Neural progenitor cell (in vitro differentiated cells): ENCODE measurements around the gene OR2AT4. TPM values are rescaled to one million over a fixed set of nuclear protein-coding genes. Genes with fewer than 3 reads are reported as not detected.
A peak's percentile ranks its signal among the peaks of the same experiment; 100 is the strongest.

Experiments used
- DNase-seq: peaks from one replicate; pipeline ENCODE4 v3.0.0-alpha.2; 2016; ENCODE audit warnings: low spot score
- H2AFZ ChIP-seq: fragments of 200-600 bp; sonication (generic); replicated peaks from 2 replicates; pipeline ENCODE4 v1.6.1; 2016; ENCODE audit warnings: antibody characterized with exemption
- H3F3A ChIP-seq: fragments of 200-600 bp; sonication (generic); 2 replicates; pipeline ENCODE4 v1.6.1; 2016; ENCODE audit warnings: antibody characterized with exemption, low read depth
- H3K27ac ChIP-seq: fragments of 200-600 bp; sonication (generic); 2 replicates; pipeline ENCODE4 v1.5.1; 2016; ENCODE audit warnings: mild to moderate bottlenecking
- H3K27me3 ChIP-seq: fragments of 200-600 bp; sonication (generic); 2 replicates; pipeline ENCODE4 v1.6.1; 2016; ENCODE audit warnings: mild to moderate bottlenecking, moderate library complexity
- H3K36me3 ChIP-seq: fragments of 200-600 bp; sonication (generic); 2 replicates; pipeline ENCODE4 v1.5.1; 2016
- H3K4me1 ChIP-seq: fragments of 200-600 bp; sonication (generic); 2 replicates; pipeline ENCODE4 v1.6.1; 2016; ENCODE audit warnings: mixed run types
- H3K4me2 ChIP-seq: fragments of 200-600 bp; sonication (generic); 2 replicates; pipeline ENCODE4 v1.6.1; 2016
- H3K4me3 ChIP-seq: fragments of 200-600 bp; sonication (generic); 2 replicates; pipeline ENCODE4 v1.5.1; 2016
- H3K79me2 ChIP-seq: fragments of 200-600 bp; sonication (generic); 2 replicates; pipeline ENCODE4 v1.6.1; 2016; ENCODE audit warnings: low read depth
- H3K9ac ChIP-seq: fragments of 200-600 bp; sonication (generic); 2 replicates; pipeline ENCODE4 v1.6.1; 2016
- H3K9me3 ChIP-seq: fragments of 200-600 bp; sonication (generic); 2 replicates; pipeline ENCODE4 v1.5.1; 2016; ENCODE audit warnings: low read depth
- H4K20me1 ChIP-seq: fragments of 200-600 bp; sonication (generic); 2 replicates; pipeline ENCODE4 v1.6.1; 2016; ENCODE audit warnings: low read depth
- H3K27ac Mint-ChIP-seq: 3 replicates; pipeline ENCODE4 v1.8.0; 2021; ENCODE audit warnings: mixed read lengths
- H3K27me3 Mint-ChIP-seq: 2 replicates; pipeline ENCODE4 v1.8.0; 2022; ENCODE audit warnings: low read depth, mild to moderate bottlenecking, inconsistent platforms, moderate library complexity, mixed read lengths; ENCODE audit not compliant: insufficient read depth
- H3K36me3 Mint-ChIP-seq: 3 replicates; pipeline ENCODE4 v1.8.0; 2021; ENCODE audit warnings: mixed read lengths
- H3K4me1 Mint-ChIP-seq: 3 replicates; pipeline ENCODE4 v1.8.0; 2021; ENCODE audit warnings: mixed read lengths
- H3K4me3 Mint-ChIP-seq: 3 replicates; pipeline ENCODE4 v1.8.0; 2021; ENCODE audit warnings: mild to moderate bottlenecking, moderate library complexity, mixed read lengths
- H3K9me3 Mint-ChIP-seq: 3 replicates; pipeline ENCODE4 v1.8.0; 2020; ENCODE audit warnings: mixed read lengths
- EZH2 ChIP-seq: fragments of 200-600 bp; sonication (generic); IDR thresholded peaks from 2 replicates; pipeline ENCODE4 v1.6.1; 2017; ENCODE audit warnings: antibody characterized with exemption, mild to moderate bottlenecking, moderate library complexity
- EZH2phosphoT487 ChIP-seq: fragments of 200-600 bp; sonication (generic); IDR thresholded peaks from 2 replicates; pipeline ENCODE4 v1.6.1; 2017; ENCODE audit warnings: antibody characterized with exemption
- total RNA-seq: library from RNA; depleted of rRNA; stranded (reverse); fragments of >200 nt; gene quantifications from 2 replicates; pipeline ENCODE4 v1.2.3, GENCODE V29; 2015; ENCODE audit warnings: low replicate concordance
- TF ChIP-seq, protein P1 (sequence below): fragments of 200-600 bp; sonication (generic); IDR thresholded peaks from 2 replicates; pipeline ENCODE4 v1.5.1; 2017; ENCODE audit warnings: antibody characterized with exemption, mild to moderate bottlenecking

The OR2AT4 gene
- total RNA-seq, 1 donor from 2014 or later = 0.22 TPM

DNA sequence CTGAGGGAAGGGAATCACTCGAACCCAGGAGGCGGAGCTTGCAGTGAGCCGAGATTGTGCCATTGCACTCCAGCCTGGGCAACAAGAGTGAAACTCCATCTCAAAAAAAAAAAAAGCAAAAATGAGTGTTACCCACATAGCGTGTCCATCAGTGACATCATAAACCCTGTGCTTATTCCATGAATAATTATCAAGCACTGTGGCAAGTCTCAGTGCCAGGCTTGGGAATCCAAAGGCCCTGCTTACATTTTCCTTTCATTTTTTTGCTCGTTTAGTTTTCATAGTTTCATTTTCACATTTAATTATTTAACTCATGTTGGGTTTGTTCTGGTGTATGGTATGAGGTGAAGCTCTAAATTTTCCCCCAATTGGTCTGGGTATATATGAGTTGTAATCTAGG, 61.4 kb downstream of the OR2AT4 start:
- Mint-ChIP-seq H3K9me3 (no peaks in the 10 kb centered on the region), H3K36me3 (no peaks in the 10 kb centered on the region), H3K4me1 (peaks cover 8% of the 10 kb centered on the region), H3K27me3 (peaks cover 7% of the 10 kb centered on the region), H3K27ac (no peak overlapping the region), H3K4me3 (no peak overlapping the region)
- Histone ChIP-seq H3K4me2 (no peak overlapping the region), H3K9ac (no peak overlapping the region), H3K36me3 (no peaks in the 10 kb centered on the region), H3K27ac (no peak overlapping the region), H3K27me3 (no peaks in the 10 kb centered on the region), H3K9me3 (no peaks in the 10 kb centered on the region), H3K4me3 (no peak overlapping the region), H4K20me1 (no peaks in the 10 kb centered on the region), H3K4me1 (no peaks in the 10 kb centered on the region), H3F3A (no peaks in the 10 kb centered on the region), H3K79me2 (no peaks in the 10 kb centered on the region), H2AFZ (no peak overlapping the region)
- TF ChIP-seq, protein P1, sequence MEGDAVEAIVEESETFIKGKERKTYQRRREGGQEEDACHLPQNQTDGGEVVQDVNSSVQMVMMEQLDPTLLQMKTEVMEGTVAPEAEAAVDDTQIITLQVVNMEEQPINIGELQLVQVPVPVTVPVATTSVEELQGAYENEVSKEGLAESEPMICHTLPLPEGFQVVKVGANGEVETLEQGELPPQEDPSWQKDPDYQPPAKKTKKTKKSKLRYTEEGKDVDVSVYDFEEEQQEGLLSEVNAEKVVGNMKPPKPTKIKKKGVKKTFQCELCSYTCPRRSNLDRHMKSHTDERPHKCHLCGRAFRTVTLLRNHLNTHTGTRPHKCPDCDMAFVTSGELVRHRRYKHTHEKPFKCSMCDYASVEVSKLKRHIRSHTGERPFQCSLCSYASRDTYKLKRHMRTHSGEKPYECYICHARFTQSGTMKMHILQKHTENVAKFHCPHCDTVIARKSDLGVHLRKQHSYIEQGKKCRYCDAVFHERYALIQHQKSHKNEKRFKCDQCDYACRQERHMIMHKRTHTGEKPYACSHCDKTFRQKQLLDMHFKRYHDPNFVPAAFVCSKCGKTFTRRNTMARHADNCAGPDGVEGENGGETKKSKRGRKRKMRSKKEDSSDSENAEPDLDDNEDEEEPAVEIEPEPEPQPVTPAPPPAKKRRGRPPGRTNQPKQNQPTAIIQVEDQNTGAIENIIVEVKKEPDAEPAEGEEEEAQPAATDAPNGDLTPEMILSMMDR = no peak
- TF ChIP-seq EZH2phosphoT487 (no peak), EZH2 (no peak)
- no peak for DNase-seq

DNA sequence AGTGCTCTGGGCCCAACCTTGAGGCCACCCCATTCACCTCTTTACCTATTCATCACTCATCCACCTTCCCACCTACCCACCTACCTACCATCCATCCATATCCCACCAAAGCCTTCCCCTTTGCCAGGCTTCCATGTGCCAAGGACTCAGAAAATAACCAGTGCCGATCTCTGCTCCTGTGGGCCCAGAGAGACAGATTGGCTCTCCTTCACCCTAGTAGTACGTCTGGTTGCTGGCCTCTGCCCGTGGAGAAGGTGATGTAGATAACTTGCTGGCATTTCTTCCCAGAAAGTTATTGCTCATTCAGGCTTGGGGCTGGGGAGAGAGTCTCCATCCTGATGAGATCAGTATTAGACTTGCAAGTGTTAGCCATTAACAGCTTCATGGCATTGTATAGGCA, 62.8 kb downstream of the OR2AT4 start:
- H3K27me3 Mint-ChIP-seq = peaks cover 7% of the 10 kb centered on the region
- H3K4me3 ChIP-seq = no peak overlapping the region

DNA sequence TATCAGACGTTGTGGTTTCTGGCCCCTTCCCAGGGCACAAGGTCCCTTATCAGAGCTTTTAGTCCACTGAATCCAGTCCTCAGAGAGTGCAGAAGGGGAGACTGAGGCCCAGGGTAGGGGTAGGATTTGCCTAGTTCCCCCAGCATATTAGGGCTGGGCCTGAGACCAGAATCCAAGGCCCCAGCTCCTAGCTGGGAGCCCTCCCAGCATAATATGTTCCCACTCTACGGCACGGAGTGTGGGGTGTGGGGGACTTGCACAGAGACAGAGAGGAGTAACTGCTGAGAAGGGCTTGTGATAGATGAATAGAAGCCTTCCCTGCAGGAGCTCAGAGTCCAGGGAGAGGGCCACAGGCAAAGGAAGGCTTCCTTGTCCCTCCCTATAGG, 64.1 kb downstream of the OR2AT4 start:
- no peaks in the 10 kb centered on the region for H3K27me3 ChIP-seq
- peaks cover 11% of the 10 kb centered on the region for H3K27me3 Mint-ChIP-seq
- no peaks in the 10 kb centered on the region for H3F3A ChIP-seq
- H3K4me2 ChIP-seq = no peak overlapping the region
- H3K79me2 ChIP-seq = no peaks in the 10 kb centered on the region
- H3K4me1 Mint-ChIP-seq = peaks cover 8% of the 10 kb centered on the region
- H3K4me1 ChIP-seq = no peaks in the 10 kb centered on the region
- no peaks in the 10 kb centered on the region for H3K36me3 Mint-ChIP-seq
- H3K9me3 ChIP-seq = no peaks in the 10 kb centered on the region
- no peak overlapping the region for H3K9ac ChIP-seq
- no peaks in the 10 kb centered on the region for H4K20me1 ChIP-seq
- H3K4me3 ChIP-seq = no peak overlapping the region
- no peak overlapping the region for H3K4me3 Mint-ChIP-seq
- no peak for TF ChIP-seq EZH2
- no peak for TF ChIP-seq EZH2phosphoT487
- H3K27ac ChIP-seq = no peak overlapping the region
- H3K36me3 ChIP-seq = no peaks in the 10 kb centered on the region
- H3K9me3 Mint-ChIP-seq = no peaks in the 10 kb centered on the region
- no peak overlapping the region for H2AFZ ChIP-seq
- no peak for DNase-seq
- H3K27ac Mint-ChIP-seq = no peak overlapping the region

More for the DNA sequence above, 62.8 kb downstream of the OR2AT4 start:
- Mint-ChIP-seq H3K9me3 (no peaks in the 10 kb centered on the region), H3K4me1 (peaks cover 8% of the 10 kb centered on the region), H3K27ac (no peak overlapping the region), H3K36me3 (no peaks in the 10 kb centered on the region), H3K4me3 (no peak overlapping the region)
- H3K4me2 ChIP-seq = no peak overlapping the region
- no peaks in the 10 kb centered on the region for H3K27me3 ChIP-seq
- no peaks in the 10 kb centered on the region for H3K79me2 ChIP-seq
- no peak for DNase-seq
- no peak overlapping the region for H3K27ac ChIP-seq
- TF ChIP-seq EZH2 (no peak), EZH2phosphoT487 (no peak)
- TF ChIP-seq, protein P1 = no peak
- H3K9ac ChIP-seq = no peak overlapping the region
- no peaks in the 10 kb centered on the region for H3F3A ChIP-seq
- H4K20me1 ChIP-seq = no peaks in the 10 kb centered on the region
- no peak overlapping the region for H2AFZ ChIP-seq
- H3K4me1 ChIP-seq = no peaks in the 10 kb centered on the region
- H3K36me3 ChIP-seq = no peaks in the 10 kb centered on the region
- no peaks in the 10 kb centered on the region for H3K9me3 ChIP-seq

DNA sequence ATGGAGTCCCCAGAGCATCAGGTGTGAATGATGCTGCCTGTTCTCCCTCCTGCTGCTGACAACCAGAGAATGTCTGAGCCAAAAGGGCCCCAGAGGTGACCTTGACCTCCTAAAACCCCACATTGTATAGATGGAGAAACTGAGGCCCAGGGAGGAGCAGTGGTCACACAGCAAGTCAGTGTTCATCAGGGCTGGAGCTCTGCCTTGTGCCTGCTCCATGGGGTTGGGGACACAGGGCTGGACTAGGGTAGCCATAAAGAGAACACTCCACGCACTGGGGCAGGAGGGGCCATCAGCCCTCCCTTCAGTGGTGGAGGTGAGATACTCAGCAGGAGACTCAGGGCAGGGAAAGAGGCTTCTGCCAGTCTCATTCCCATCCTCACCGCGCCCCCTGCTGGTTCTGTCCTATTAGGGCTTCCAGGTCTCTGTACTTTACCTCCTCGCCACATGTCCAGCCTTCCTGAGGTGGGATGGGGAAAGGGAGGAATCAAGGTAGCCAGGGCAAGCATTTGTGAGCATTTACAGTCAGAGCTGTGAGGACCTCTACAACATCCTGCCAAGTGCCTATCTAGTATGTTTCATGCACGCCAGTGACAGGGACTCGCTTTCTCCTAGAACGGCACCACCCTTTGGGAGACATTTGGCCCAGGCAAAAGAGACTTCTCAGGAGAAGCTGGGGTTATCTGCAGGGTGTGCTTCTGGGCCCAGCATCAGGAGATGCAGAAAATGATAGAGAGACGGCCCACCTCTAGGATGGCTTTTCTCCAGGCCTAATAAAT, 64.7 kb downstream of the OR2AT4 start:
- no peaks in the 10 kb centered on the region for H3K9me3 Mint-ChIP-seq
- Histone ChIP-seq H3K4me1 (no peaks in the 10 kb centered on the region), H3K79me2 (no peaks in the 10 kb centered on the region), H4K20me1 (no peaks in the 10 kb centered on the region), H3K4me3 (no peak overlapping the region), H3K9ac (no peak overlapping the region), H3K27me3 (no peaks in the 10 kb centered on the region), H3K27ac (no peak overlapping the region), H3K36me3 (no peaks in the 10 kb centered on the region), H2AFZ (no peak overlapping the region), H3K9me3 (no peaks in the 10 kb centered on the region), H3F3A (no peaks in the 10 kb centered on the region), H3K4me2 (no peak overlapping the region)
- no peak overlapping the region for H3K27ac Mint-ChIP-seq
- H3K4me1 Mint-ChIP-seq = peaks cover 8% of the 10 kb centered on the region
- peak; percentile 81 for DNase-seq
- no peak overlapping the region for H3K4me3 Mint-ChIP-seq
- TF ChIP-seq, protein P1 = peak; percentile 75
- no peak for TF ChIP-seq EZH2
- no peaks in the 10 kb centered on the region for H3K36me3 Mint-ChIP-seq
- peaks cover 11% of the 10 kb centered on the region for H3K27me3 Mint-ChIP-seq
